Glutamatergic neuron (in vitro differentiated cells): ENCODE data around the gene COL6A3. TPM values are rescaled to one million over a fixed set of nuclear protein-coding genes. Genes with fewer than 3 reads are reported as not detected.

Experiments used
- DNase-seq: peaks from one replicate; pipeline ENCODE4 v3.0.0; 2022
- H3K27ac Mint-ChIP-seq: one replicate; pipeline ENCODE4 v1.8.0; 2020; ENCODE audit warnings: mild to moderate bottlenecking, mixed read lengths, inconsistent platforms; ENCODE audit not compliant: unreplicated experiment
- H3K27me3 Mint-ChIP-seq: one replicate; pipeline ENCODE4 v1.8.0; 2020; ENCODE audit warnings: mild to moderate bottlenecking, moderate library complexity, mixed read lengths, inconsistent platforms; ENCODE audit not compliant: unreplicated experiment
- H3K36me3 Mint-ChIP-seq: one replicate; pipeline ENCODE4 v1.8.0; 2020; ENCODE audit warnings: mild to moderate bottlenecking, mixed read lengths, inconsistent platforms; ENCODE audit not compliant: unreplicated experiment
- H3K4me1 Mint-ChIP-seq: one replicate; pipeline ENCODE4 v1.8.0; 2020; ENCODE audit warnings: mild to moderate bottlenecking, low read depth, mixed read lengths, inconsistent platforms; ENCODE audit not compliant: unreplicated experiment
- H3K4me3 Mint-ChIP-seq: one replicate; pipeline ENCODE4 v1.8.0; 2020; ENCODE audit warnings: mild to moderate bottlenecking, mixed read lengths, inconsistent platforms; ENCODE audit not compliant: unreplicated experiment
- H3K9me3 Mint-ChIP-seq: one replicate; pipeline ENCODE4 v1.8.0; 2020; ENCODE audit warnings: mild to moderate bottlenecking, moderate library complexity, mixed read lengths, inconsistent platforms; ENCODE audit not compliant: unreplicated experiment
- CTCF ChIP-seq: fragments of 200-600 bp; sonication (generic); IDR thresholded peaks from one replicate; pipeline ENCODE4 v1.5.0; 2021; ENCODE audit not compliant: partially characterized antibody, unreplicated experiment
- total RNA-seq: library from RNA; stranded (reverse); fragmentation: NEBNext Ultra II Directional; extraction: Animal tissue kit (Norgen Biotek cat#: 25700); gene quantifications from one replicate; pipeline ENCODE4 v1.2.1, GENCODE V29; 2021; ENCODE audit not compliant: unreplicated experiment

Gene COL6A3
- total RNA-seq, 1 donor from 2014 or later, result 0.07 TPM

GRCh38 chr2:237309011-237309410 lies 105.0 kb downstream of the COL6A3 start:
- Mint-ChIP-seq H3K36me3 (no peaks in the 10 kb centered on the region), H3K4me1 (no peaks in the 10 kb centered on the region), H3K27me3 (no peaks in the 10 kb centered on the region), H3K27ac (no peak overlapping the region), H3K4me3 (no peak overlapping the region), H3K9me3 (peaks cover 2% of the 10 kb centered on the region)
- TF ChIP-seq CTCF, result no peak
- no peak for DNase-seq

- H3K9me3 Mint-ChIP-seq, result peaks cover 5% of the 10 kb centered on the region
- TF ChIP-seq CTCF, result no peak
- H3K4me3 Mint-ChIP-seq, result no peak overlapping the region
- H3K36me3 Mint-ChIP-seq, result peaks cover 5% of the 10 kb centered on the region
- no peak overlapping the region for H3K27ac Mint-ChIP-seq
- no peak for DNase-seq
- H3K4me1 Mint-ChIP-seq, result no peaks in the 10 kb centered on the region
- H3K27me3 Mint-ChIP-seq, result no peaks in the 10 kb centered on the region
These were observed 106.5 kb downstream of the COL6A3 start for GRCh38 chr2:237307474-237307873.

- H3K36me3 Mint-ChIP-seq, result peaks cover 6% of the 10 kb centered on the region
- no peaks in the 10 kb centered on the region for H3K27me3 Mint-ChIP-seq
- H3K27ac Mint-ChIP-seq, result no peak overlapping the region
- TF ChIP-seq CTCF, result no peak
- peaks cover 5% of the 10 kb centered on the region for H3K9me3 Mint-ChIP-seq
- H3K4me1 Mint-ChIP-seq, result no peaks in the 10 kb centered on the region
- H3K4me3 Mint-ChIP-seq, result no peak overlapping the region
- no peak for DNase-seq
These were observed 107.2 kb downstream of the COL6A3 start for GRCh38 chr2:237306787-237307170.

GRCh38 chr2:237306083-237306786 lies 107.7 kb downstream of the COL6A3 start:
- H3K36me3 Mint-ChIP-seq, result peaks cover 6% of the 10 kb centered on the region
- no peaks in the 10 kb centered on the region for H3K4me1 Mint-ChIP-seq
- H3K9me3 Mint-ChIP-seq, result peaks cover 5% of the 10 kb centered on the region
- no peak overlapping the region for H3K4me3 Mint-ChIP-seq
- no peak overlapping the region for H3K27ac Mint-ChIP-seq
- DNase-seq, result no peak
- TF ChIP-seq CTCF, result no peak
- no peaks in the 10 kb centered on the region for H3K27me3 Mint-ChIP-seq

GRCh38 chr2:237305579-237305978 lies 108.4 kb downstream of the COL6A3 start:
- DNase-seq, result no peak
- Mint-ChIP-seq H3K36me3 (peaks cover 6% of the 10 kb centered on the region), H3K9me3 (peaks cover 7% of the 10 kb centered on the region), H3K4me1 (no peaks in the 10 kb centered on the region), H3K27ac (no peak overlapping the region), H3K4me3 (no peak overlapping the region), H3K27me3 (peaks cover under 1% of the 10 kb centered on the region)
- TF ChIP-seq CTCF, result no peak
